Urothelium cell line (cell line): ENCODE results near the gene UCKL1.
"Not testable (repeated sequence)": the region's sequence is repeated elsewhere in the genome, so short reads cannot be mapped to it uniquely, and the experiment has no call there.

Experiments used
- DNase-seq: peaks from one replicate; pipeline ENCODE4 v3.0.0; 2011; ENCODE audit warnings: low spot score, mixed read lengths
- FAIRE-seq: peaks from 2 replicates; lab custom pipeline; 2011; peaks lifted over from hg19 to GRCh38; lab: Jason Lieb, UNC

Gene UCKL1

DNA sequence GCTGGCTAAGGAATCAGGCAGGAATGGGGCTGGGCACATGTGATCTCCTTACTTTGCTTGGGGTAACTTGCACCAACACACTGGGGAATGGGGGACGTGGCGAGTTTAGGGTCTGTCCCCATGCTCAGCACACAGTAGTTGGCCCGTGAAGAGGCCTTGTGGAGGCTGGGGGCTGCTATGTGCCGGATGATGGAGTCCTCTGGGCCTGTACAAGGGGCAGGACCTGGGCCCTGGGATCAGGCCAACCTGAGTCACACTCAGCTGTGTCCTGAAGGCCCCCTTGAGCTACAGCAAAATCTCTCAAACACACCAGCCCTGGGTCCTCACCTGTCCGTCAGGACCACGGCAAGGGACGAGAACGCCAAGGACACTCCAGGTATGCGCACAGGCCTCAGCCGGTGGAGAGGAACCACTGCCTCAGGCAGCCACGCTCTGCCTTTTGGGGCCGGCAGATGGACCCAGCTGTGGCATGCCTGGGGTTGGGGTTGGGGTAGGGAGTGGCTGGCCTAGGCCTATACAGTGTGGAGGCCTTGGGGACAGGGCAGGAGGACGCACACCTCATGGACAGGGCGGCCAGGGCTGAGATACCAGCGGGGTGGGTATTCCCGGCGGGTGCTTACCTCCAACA is 11.1 kb downstream of the UCKL1 start:
- DNase-seq (no peak), FAIRE-seq (no peak)

DNA sequence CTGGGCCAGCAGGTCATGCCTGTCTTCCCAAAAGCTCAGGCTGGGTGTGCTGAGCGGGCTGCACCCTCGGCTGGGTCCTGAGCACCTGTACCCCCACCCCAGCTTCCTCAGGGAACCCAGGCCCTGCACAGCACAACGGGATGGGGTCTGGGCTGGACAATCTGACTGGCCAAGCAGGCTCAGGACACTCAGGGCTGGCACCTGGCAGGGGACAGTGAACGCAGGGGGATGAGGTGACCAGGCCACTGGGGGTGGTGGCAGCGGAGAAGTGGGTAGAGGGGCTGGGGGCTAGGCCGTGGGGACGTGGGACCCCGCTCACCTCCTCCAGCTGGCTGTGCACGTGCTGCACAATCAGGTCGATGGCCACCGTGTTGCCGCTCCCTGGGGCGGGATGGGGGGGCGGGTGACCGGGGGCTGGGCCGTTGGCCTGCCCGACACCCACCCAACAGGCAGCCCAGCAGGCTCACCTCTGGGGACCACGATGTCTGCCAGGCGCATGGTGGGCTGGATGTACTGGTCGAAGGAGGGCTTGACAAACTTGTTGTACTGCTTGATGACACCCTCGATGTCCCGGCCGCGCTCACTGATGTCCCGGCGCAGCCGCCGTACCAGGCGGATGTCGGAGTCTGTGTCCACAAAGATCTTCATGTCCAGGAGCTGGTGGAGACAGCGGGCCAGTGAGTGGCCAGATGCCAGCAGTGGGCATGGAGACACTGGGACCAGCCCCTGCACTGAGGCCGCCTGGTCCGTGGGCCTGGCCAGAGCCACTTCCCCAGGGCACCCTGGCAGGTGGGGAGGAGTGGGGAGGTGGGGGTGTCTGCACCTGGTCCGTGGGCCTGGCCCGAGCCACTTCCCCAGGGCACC is 11.9 kb downstream of the UCKL1 start:
- DNase-seq (no peak), FAIRE-seq (no peak)

DNA sequence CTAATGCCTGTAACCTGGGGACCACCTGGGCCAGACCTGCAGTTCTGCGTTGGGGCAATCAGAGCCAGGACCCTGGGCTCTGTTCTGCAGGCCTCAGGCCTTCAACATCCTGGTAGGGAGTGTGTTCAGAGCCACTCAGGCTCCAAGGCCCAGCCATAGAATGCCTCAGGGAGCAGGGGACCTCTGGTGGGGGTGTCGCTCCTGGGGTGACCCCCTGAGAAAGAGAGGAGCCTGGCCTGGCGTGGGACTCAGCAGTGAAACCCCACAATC is 12.5 kb downstream of the UCKL1 start:
- no peak for FAIRE-seq
- DNase-seq: no peak

DNA sequence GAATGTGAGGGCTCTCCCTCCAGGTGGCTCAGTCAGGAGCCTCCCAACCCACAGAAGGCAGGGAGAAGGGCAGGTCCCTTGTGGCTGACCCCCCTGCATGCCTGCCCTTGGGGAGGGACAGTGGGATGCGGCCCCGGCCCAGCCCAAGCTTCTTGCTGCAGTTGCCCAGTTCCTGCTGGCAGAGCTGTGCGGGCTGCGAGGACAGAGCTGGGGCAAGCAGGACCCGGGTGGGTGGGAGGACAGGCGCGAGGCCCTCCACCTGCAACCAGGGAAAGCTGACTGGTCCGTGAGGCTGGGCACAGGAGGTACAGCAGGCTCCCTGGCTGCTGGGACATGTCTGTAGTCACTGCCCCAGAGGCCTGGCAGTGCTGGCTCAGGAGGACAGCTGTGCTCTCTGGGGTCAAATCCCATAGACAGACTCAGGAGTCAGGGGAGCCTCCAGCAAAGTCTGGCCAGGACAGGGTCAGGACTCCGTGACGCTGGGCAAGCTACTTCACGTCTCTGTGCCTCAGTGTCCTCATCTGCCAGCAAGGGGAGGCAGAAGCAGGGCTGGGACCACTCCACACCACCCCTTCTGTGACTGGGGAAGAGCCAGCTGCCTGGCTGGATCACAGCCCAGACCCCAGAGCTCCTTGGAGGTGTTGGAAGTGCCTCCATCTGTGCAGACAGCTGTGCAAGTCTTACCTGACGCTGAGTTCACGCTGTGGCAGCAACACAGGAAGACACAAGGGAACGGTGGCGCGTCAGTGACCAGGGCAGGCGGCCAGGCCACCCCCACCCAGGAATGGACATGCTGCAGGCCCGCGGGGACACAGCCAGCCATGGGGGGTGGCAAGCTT is 13.0 kb downstream of the UCKL1 start:
- DNase-seq (no peak), FAIRE-seq (no peak)

DNA sequence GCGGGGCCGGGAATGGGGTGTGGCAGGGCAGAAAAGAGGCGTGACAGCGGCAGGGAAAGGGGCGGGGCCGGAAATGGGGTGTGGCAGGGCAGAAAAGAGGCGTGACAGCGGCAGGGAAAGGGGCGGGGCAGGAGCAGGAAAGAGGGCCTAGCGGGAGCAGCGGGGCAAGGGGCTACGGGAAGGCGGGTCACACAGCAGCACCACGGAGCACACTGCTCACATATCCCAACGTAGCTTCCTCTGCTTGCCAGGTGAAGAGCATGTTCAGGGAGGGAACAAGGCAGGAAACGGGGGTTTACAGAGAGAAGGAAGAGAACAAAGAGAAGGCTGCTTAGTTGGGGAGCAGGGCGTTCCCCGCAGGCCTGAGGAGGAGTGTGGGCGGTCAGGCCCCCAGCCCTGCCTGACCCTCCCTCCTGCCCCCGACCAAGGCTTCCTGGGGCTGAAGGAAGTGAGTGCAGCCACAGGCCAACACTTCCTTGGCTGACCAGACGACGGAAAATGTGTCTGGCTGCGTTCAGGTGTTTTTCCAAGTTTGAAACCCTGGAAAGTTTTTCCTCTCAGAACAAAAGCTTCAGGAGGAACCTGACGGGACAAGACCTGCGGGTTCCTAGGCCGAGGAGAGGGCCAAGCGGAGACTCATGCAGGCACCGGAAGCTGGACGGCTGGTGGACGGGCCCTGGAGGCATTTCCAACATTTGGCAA is 13.8 kb downstream of the UCKL1 start:
- no peak for FAIRE-seq
- DNase-seq: no peak

DNA sequence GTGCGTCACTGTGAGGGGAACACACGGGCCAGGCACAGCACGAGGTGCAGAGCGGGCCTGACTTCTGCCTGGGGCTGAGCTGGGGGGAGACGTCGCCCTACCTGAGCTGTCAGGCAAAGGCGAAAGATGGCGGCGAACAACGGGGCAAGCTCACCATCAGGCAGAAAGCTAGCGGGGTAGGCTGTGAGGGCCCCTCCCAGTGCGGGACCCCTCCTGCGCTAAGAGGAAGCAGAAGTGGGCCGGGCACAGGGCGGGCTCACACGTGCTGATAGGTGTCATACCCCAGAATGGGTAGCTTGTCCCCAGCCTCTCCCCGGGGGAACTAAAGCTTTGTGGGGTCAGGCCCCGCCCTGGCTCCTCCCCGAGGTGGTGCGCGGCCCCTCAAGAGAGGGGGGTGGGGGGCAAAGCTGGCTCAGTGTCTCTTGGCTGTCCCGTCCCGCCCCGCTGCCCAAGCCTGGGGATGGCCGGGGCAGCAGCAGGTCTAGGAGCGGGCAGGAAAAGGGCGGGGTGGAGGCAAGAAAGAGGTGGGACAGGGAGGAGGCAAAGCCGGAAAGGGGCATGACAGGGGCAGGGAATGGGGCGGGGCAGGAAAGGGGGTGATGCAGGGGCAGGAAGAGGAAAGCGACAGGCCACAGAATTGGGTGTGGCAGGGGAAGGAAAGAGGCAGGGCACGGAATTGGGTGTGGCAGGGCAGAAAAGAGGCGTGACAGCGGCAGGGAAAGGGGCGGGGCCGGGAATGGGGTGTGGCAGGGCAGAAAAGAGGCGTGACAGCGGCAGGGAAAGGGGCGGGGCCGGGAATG is 14.7 kb downstream of the UCKL1 start:
- no peak for FAIRE-seq

DNA sequence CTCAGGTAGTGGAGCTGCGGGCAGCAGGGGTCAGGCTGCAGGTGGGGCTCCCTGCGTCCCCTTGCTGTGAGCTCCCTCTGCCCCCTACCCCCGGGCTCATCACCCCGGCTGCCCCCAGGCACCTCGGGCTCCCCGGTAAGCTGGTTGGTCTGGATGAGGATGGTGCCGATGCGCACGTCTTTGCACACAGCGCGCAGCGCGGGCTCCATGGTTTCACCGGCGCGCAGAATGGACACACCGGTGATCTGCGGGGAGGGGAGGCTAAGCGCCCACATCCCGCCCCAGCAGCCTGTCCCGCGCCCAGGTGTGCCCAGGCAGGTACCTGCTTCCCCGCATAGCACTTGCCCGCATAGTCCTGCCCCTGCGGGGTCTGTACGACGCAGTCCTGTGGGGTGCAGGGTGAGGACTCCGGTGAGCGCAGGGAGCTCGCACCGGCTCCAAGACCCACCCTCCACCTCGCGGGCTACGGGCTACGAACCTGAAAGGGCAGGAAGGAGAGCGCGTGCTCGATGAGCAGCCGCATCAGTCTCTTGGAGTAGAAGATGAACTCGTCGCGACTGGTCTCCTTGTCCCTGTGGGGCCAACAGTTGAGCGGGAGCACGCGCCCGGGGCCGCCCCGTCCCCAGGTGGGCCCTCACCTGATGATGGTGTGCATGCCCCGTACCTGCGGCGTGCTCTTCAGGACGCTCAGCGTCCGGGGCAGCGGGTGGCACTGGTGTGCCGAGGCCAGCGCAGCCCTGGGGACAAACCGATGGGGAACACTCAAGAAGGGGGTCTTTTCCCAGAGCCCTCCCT is 15.5 kb downstream of the UCKL1 start:
- no peak for FAIRE-seq
- DNase-seq: no peak

More for the DNA sequence above, 14.7 kb downstream of the UCKL1 start:
- DNase-seq: no peak

DNA sequence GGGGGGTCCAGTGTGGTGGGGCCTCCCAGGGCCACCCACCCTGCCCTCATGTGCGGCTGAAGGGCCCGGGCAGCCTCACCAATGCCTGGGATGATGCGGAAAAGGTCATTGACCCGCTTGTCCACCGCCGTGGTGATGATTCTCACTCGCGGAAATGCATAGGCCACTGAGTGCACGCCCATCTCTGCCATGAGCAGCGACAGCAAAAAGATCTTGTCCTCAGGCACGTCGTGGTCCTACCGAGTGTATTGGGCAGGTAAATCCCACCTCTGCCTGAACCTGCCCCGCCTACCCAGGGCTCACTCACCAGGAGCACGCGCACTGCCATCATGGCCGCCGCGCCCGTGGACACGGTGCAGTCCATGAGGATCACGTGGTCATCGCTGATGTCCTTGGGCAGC is 16.1 kb downstream of the UCKL1 start:
- no peak for DNase-seq
- FAIRE-seq: no peak

DNA sequence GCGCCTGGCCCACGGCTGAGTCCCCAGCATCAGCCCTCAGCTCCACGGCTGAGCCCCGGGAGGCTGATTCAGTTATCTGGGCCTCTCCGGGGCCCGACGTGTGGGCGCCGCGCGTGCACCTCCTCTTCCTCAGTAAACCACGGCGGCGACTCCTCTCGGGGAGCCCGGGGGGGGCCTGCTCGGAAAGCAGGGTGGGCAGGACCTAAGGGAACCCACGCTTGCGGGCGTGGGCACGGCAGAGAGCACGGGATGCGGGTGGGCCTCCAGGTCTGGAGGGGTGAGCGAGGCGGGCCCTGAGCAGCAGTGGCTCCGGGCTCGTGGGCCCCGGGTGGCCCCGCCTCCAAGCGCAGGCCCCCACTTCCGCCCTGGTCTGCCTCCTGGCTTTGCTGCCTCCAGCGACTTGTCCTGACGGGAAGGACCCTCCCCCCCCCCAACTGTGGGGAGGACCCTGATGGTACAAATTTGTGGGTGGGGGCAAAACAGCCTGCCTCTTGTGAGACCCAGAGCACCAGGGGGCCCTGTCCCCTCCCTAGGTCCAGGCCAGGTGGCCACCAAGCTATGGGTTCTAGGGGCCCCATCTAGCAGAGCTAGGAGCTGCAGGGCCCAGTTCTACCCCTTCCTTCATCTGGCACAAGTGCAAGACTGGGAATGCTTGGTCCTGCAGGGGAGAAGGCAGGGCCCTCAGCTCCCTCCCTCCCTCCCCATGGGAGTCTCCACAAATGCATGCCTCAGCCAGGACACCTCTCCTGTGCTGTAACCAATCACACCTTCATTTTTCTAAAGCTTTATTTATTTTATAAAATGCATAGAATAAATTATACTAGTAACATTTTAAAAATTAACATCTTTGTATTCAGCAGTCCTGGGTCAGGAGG is 16.9 kb downstream of the UCKL1 start:
- no peak for FAIRE-seq

DNA sequence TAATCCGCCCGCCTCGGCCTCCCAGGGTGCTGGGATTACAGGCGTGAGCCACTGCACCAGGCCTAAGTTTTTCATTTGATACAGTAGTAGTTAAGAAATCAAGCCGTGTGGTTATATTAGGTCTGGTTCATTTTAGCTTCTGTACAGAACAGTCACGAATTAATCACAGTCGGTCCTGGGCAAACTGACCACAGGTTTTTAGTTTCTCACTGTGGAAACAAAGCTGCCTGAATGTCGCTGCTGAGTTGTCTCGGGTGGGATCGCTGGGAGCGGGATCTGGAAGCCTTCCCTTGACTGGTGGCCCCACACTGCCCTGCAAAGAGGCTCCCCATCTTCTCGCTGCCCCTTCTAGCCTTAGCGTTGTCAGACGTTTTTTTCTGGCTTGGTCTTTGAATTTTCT is 18.6 kb downstream of the UCKL1 start:
- FAIRE-seq (no peak), DNase-seq (no peak)

More for the DNA sequence above, 16.9 kb downstream of the UCKL1 start:
- no peak for DNase-seq

DNA sequence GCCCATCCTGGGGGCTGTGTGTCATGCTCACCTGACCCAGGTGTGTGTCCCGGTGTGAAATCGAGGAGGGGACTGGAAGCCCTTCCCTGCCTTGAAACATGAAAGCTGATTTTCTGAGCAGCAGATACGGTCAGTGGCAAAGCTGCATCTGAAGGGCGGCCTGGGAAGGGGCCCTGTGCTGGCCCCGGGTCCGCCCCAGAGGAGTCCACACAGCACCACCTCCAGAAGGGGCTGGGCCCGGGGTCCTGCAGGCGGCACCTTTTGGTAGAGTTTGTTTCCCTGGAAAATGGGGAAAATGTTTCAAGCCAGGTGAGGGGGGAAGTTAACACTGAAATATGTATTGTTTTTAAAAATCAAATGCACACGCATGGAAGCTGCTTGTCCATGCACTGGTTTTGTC is 20.8 kb downstream of the UCKL1 start:
- no peak for FAIRE-seq
- DNase-seq: no peak

DNA sequence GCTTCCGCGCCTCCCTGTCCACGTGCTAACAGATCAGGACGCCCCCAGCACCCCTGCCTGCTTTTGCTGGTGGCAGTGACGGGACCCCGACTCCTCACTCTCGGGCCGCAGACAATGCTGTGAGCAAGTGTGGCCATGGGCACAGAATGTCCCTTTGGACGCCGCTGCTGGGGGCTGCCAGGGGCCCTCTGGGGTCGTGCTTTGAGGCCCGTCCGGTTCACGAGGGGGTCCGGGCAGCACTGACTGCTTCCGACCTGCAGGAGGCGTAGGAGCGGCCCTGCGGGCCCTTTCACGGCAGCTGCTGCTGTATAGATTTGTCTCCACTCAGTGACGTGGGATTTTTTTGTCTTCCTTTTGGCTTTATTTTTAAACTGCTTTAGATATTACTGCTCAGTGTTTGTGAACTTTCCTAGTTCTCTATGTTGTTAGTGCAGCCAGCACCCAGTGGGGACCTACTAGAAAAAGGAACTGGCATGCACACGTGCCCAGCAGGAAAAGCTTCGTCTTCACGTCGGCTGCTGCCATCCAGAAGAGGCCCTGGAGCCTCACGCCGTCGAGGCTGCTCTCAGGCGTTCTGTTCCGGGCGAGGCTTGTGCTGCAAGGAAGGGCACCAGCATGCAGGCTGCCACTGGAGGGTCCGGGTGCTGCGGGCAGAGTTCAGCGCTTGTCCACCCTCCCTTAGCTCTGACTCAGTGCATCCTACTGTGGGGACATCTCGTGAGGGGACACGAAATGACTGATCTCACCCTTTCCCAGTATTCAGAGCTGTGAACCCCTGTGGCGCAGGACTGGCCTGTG is 21.7 kb downstream of the UCKL1 start:
- DNase-seq (no peak), FAIRE-seq (no peak)

DNA sequence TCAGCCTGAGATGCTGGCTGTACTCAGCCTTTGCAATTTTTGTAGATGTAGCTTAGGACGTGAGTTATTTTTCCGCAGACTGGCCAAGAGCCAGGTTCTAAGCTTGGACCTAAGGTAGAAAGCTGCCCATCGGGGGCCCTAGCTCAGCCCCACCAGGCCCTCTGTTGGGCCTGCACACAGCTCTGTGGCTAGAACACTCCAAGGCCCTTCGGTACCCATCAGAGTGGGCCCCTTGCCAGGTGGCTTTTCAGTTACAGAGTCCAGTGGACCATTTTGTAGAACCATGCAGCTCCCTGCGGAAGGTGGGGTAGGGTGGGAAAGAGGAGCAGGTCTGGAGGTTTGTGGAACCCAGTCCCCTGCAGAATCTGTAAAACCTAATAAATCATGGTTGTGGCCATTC is 22.6 kb downstream of the UCKL1 start:
- no peak for FAIRE-seq
- no peak for DNase-seq

DNA sequence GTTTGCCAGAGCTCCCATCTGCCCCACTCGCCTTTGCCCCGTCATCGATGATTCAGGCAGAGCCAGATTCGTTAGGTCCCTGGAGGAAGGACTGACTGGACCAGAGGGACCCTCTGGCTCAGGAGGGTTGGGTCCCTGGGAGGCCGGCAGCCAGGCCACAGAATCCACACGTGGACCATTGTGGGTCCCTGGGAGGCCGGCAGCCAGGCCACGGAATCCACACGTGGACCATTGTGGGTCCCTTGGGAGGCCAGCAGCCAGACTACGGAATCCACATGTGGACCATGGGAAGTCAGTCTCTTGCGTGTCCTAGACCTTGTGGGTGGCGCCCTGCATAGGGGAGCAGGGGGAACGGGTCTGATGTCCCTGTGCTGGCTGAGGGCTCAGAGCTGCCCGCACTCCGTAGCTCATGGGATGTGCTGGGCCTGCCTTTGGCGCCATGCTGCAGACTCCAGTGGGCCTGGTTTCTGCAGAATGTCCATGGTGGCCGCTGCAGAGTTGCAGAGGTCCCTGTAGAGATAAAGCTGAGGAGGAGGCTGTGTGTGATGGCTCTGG is 23.5 kb downstream of the UCKL1 start:
- FAIRE-seq: no peak
- DNase-seq: no peak

DNA sequence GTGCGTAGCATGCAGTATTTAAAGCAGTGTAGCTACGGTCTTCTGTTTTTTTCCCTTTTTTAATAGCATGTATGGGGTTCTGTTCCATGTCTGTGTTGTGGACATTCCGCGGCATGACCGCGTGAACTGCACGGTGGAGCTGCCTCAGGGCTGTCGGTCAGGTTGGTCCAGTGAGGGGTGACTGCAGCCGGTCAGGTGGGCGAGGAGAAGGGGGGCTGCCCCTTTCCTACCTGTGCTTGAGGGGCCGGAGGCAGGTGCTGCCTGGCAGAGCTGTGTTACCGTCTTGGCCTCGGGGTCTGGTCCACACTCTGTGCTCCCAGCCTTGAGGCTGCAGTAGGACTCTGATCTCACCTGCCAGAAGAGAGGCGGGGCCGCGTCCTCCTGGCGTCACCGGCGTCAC is 24.5 kb downstream of the UCKL1 start:
- FAIRE-seq (no peak), DNase-seq (no peak)

DNA sequence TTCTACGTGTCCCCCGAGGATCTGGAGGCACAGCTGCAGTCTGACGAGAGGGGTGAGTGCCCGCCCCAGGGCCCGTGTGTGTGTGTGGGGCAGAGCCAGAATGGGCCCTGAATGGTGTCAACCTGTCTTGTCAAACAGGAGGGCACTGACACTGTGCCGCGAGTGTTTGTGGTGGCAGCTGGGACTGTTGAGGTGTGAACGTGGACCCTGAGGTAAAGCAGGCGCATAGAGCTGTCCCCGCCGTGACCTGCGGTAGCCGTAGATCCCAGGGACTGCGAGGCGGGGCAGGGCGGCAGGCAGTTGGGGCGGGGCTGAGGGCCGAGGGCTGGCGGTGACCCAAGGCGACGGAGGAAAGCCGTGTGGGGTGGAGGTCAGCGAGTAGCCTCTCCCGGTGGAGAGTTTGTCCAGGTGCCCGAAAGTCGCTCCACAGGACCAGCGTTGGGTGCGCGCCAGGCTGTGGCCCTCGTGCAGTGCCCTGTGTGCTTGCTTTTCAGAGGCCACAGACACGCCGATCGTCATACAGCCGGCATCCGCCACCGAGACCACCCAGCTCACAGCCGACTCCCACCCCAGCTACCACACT is 25.2 kb downstream of the UCKL1 start:
- no peak for DNase-seq
- FAIRE-seq: no peak

DNA sequence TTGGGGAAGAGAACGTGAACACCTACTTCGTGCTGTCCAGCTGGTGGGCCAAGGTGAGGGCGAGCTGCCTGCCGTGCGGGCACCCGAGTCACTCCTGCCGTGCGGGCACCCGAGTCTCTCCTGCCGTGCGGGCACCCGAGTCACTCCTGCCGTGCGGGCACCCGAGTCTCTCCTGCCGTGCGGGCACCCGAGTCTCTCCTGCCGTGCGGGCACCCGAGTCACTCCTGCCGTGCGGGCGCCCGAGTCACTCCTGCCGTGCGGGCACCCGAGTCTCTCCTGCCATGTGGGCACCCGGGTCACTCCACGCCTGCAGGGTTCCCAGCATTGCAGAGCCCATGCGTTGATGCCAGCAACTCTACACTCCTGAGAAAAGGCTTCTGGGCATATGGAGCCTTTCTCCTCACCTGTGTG is 26.7 kb downstream of the UCKL1 start:
- DNase-seq, FAIRE-seq: not testable (repeated sequence)
